GM12878 (cell line): ENCODE data around the gene SCYL1. TPM values are rescaled to one million over a fixed set of nuclear protein-coding genes. Genes with fewer than 3 reads are reported as not detected.

Experiments used
- ATAC-seq: fragments of 200-7000 bp; cut with Tn5 transposase; 3 replicates; pipeline ENCODE4 v1.9.1; 2020; ENCODE audit warnings: mild to moderate bottlenecking, moderate library complexity
- BruUV-seq: library from RNA; stranded (reverse); fragments of 400-500 nt; replicated peaks from 2 replicates; lab custom pipeline; 2021; lab: Mats Ljungman, UMichigan
- CTCF ChIA-PET: fragments of 300-600 bp; sonication (Branson Sonifier 250); formaldehyde crosslinking; extraction: SDS; loops from one replicate; lab custom pipeline; 2021; ENCODE audit warnings: inconsistent platforms; lab: Yijun Ruan, JAX
- POLR2A ChIA-PET: fragments of 350-600 bp; formaldehyde crosslinking; extraction: SDS; loops from one replicate; lab custom pipeline; 2021; ENCODE audit warnings: inconsistent platforms; lab: Charles Lee
- RAD21 ChIA-PET: fragments of 300-600 bp; sonication (Branson Sonifier 250); formaldehyde crosslinking; loops from one replicate; lab custom pipeline; 2023; ENCODE audit warnings: antibody characterized with exemption; ENCODE audit not compliant: unreplicated experiment; lab: Charles Lee
- SMC1A ChIA-PET: fragments of 300-600 bp; sonication (Branson Sonifier 250); formaldehyde crosslinking; loops from one replicate; lab custom pipeline; 2023; ENCODE audit not compliant: unreplicated experiment, uncharacterized antibody; lab: Charles Lee
- DNase-seq: peaks from one replicate; pipeline ENCODE4 v3.0.0-alpha.2; 2011; ENCODE audit warnings: low read depth, low spot score
- FAIRE-seq: peaks from 3 replicates; lab custom pipeline; 2011; peaks lifted over from hg19 to GRCh38; lab: Jason Lieb, UNC
- H2AFZ ChIP-seq: 2 replicates; pipeline ENCODE4 v1.6.0; 2011; ENCODE audit warnings: low read depth, low read length, control low read depth; ENCODE audit not compliant: control insufficient read depth
- H3K27ac ChIP-seq: 2 replicates; pipeline ENCODE4 v1.5.1; 2011; ENCODE audit warnings: control low read depth; ENCODE audit not compliant: control insufficient read depth, insufficient read depth
- H3K27me3 ChIP-seq, 2 experiments: replicated peaks in 1 of 2; 2 replicates each; pipeline versions ENCODE4 v1.6.0 to v1.6.1; 2011; ENCODE audit warnings: low read length in 1 of 2; ENCODE audit not compliant: control insufficient read depth in 2 of 2, insufficient read depth in 2 of 2
- H3K36me3 ChIP-seq, 2 experiments: 2 replicates each; pipeline ENCODE4 v1.5.1; 2011; ENCODE audit warnings: low read length in 1 of 2; ENCODE audit not compliant: control insufficient read depth in 2 of 2, insufficient read depth in 2 of 2
- H3K4me1 ChIP-seq: 2 replicates; pipeline ENCODE4 v1.6.1; 2011; ENCODE audit warnings: mild to moderate bottlenecking, low read length, moderate library complexity, mixed read lengths; ENCODE audit not compliant: control insufficient read depth, insufficient read depth
- H3K4me2 ChIP-seq: 2 replicates; pipeline ENCODE4 v1.6.0; 2011; ENCODE audit warnings: control low read depth; ENCODE audit not compliant: control insufficient read depth, insufficient read depth
- H3K4me3 ChIP-seq: fragments of 200-600 bp; sonication (generic); 2 replicates; pipeline ENCODE4 v1.5.1; 2016
- H3K79me2 ChIP-seq: 2 replicates; pipeline ENCODE4 v1.6.0; 2011; ENCODE audit warnings: low read length; ENCODE audit not compliant: control insufficient read depth, insufficient read depth
- H3K9ac ChIP-seq: 2 replicates; pipeline ENCODE4 v1.8.0; 2011; ENCODE audit warnings: low read length, control low read depth, mixed read lengths; ENCODE audit not compliant: control insufficient read depth, insufficient read depth
- H3K9me3 ChIP-seq: replicated peaks from 3 replicates; pipeline ENCODE4 v1.5.1; 2011; ENCODE audit warnings: mild to moderate bottlenecking, low read length; ENCODE audit not compliant: control insufficient read depth, insufficient read depth
- H4K20me1 ChIP-seq: 2 replicates; pipeline ENCODE4 v1.6.0; 2011; ENCODE audit not compliant: control insufficient read depth, insufficient read depth
- CEBPB ChIP-seq, 2 experiments: fragments of 150-350 bp in 1 of 2; IDR thresholded peaks; 2 replicates each; pipeline ENCODE4 v1.6.1; 2012 to 2014; ENCODE audit warnings: low read depth in 2 of 2, low read length in 2 of 2, borderline replicate concordance in 1 of 2, inconsistent platforms in 1 of 2
- CHD1 ChIP-seq: IDR thresholded peaks from 2 replicates; pipeline ENCODE4 v1.6.1; 2012; ENCODE audit warnings: low read depth, low read length, improper control_type of control experiment
- EGR1 ChIP-seq, 2 experiments: IDR thresholded peaks; 1 replicate in 1 of 2; 2 replicates in 1 of 2; pipeline ENCODE4 v1.6.1; 2011 to 2012; ENCODE audit warnings: low read depth in 2 of 2, low read length in 2 of 2, borderline replicate concordance in 1 of 2, mild to moderate bottlenecking in 1 of 2, moderate library complexity in 1 of 2
- GATAD2B ChIP-seq: fragments of 450-650 bp; conservative IDR thresholded peaks from 2 replicates; pipeline ENCODE4 v1.6.1; 2017; ENCODE audit warnings: low read depth, mild to moderate bottlenecking, moderate library complexity
- KDM1A ChIP-seq: fragments of 200-600 bp; sonication (generic); IDR thresholded peaks from 2 replicates; pipeline ENCODE4 v1.6.1; 2016; ENCODE audit warnings: borderline replicate concordance
- LARP7 ChIP-seq: fragments of 450-650 bp; IDR thresholded peaks from 2 replicates; pipeline ENCODE4 v1.6.1; 2017; ENCODE audit warnings: mild to moderate bottlenecking
- MXI1 ChIP-seq: fragments of 150-350 bp; IDR thresholded peaks from 2 replicates; pipeline ENCODE4 v1.6.1; 2011; ENCODE audit warnings: low read depth, mild to moderate bottlenecking, inconsistent platforms, low read length, improper control_type of control experiment
- PAX8 ChIP-seq: fragments of 450-650 bp; IDR thresholded peaks from 2 replicates; pipeline ENCODE4 v1.6.1; 2017; ENCODE audit warnings: mild to moderate bottlenecking, moderate library complexity
- PML ChIP-seq: IDR thresholded peaks from 2 replicates; pipeline ENCODE4 v1.6.1; 2012; ENCODE audit warnings: low read length, inconsistent platforms
- POU2F2 ChIP-seq: IDR thresholded peaks from 3 replicates; pipeline ENCODE4 v1.6.1; 2011; ENCODE audit warnings: low read depth, mild to moderate bottlenecking, low read length, borderline replicate concordance
- RB1 ChIP-seq: fragments of 450-650 bp; formaldehyde crosslinking; IDR thresholded peaks from 2 replicates; pipeline ENCODE4 v1.6.1; 2017; ENCODE audit warnings: mild to moderate bottlenecking, borderline replicate concordance
- RBBP5 ChIP-seq: fragments of 200-600 bp; sonication (generic); conservative IDR thresholded peaks from 2 replicates; pipeline ENCODE4 v1.6.1; 2016
- SMARCA5 ChIP-seq: fragments of 450-650 bp; IDR thresholded peaks from 2 replicates; pipeline ENCODE4 v1.6.1; 2017; ENCODE audit warnings: mild to moderate bottlenecking
- SMC3 ChIP-seq: IDR thresholded peaks from 2 replicates; pipeline ENCODE4 v1.6.1; 2011; ENCODE audit warnings: low read length, improper control_type of control experiment, borderline replicate concordance
- SPI1 ChIP-seq: IDR thresholded peaks from 2 replicates; pipeline ENCODE4 v1.6.1; 2011; ENCODE audit warnings: low read depth, mild to moderate bottlenecking, low read length, moderate library complexity, borderline replicate concordance; ENCODE audit not compliant: insufficient read depth
- SRF ChIP-seq, 2 experiments: IDR thresholded peaks; 2 replicates each; pipeline ENCODE4 v1.6.1; 2011; ENCODE audit warnings: low read depth in 2 of 2, low read length in 2 of 2, mild to moderate bottlenecking in 1 of 2, moderate library complexity in 1 of 2
- STAT3 ChIP-seq: IDR thresholded peaks from 2 replicates; pipeline ENCODE4 v1.6.1; 2011; ENCODE audit warnings: low read depth, low read length, improper control_type of control experiment
- TAF1 ChIP-seq: IDR thresholded peaks from 2 replicates; pipeline ENCODE4 v1.6.1; 2011; ENCODE audit warnings: mild to moderate bottlenecking, low read depth, low read length, borderline replicate concordance
- TCF12 ChIP-seq: IDR thresholded peaks from 2 replicates; pipeline ENCODE4 v1.6.1; 2011; ENCODE audit warnings: low read depth, mild to moderate bottlenecking, low read length
- WRNIP1 ChIP-seq: IDR thresholded peaks from 2 replicates; pipeline ENCODE4 v1.6.1; 2011; ENCODE audit warnings: low read depth, low read length, improper control_type of control experiment, borderline replicate concordance
- YY1 ChIP-seq: IDR thresholded peaks from 2 replicates; pipeline ENCODE4 v1.6.1; 2011; ENCODE audit warnings: low read depth, mild to moderate bottlenecking, low read length
- WGBS: methylation state at CpG from one replicate; pipeline ENCODE4 v1.1.6; 2016; ENCODE audit warnings: low lambda C conversion rate; ENCODE audit not compliant: insufficient replicate concordance, insufficient coverage; ENCODE audit errors: missing lambda C conversion rate; 5-methylcytosine and 5-hydroxymethylcytosine counted together
- in situ Hi-C: fragments of 300-500 bp; cut with MboI; formaldehyde crosslinking; loops from 9 replicates; pipeline ENCODE4 v1.14.3; 2018; ENCODE audit warnings: mixed read lengths
- intact Hi-C: fragments of 100-400 bp; cut with micrococcal nuclease; formaldehyde crosslinking; loops from one replicate; pipeline ENCODE4 v1.14.2; 2022; ENCODE audit not compliant: unreplicated experiment
- polyA plus RNA-seq, 11 experiments: library from polyadenylated mRNA; depleted of rRNA in 4 of 11; unstranded in 6 of 11; stranded (reverse) in 5 of 11; fragments of >200 nt; fragmentation: Nextera tagmentation in 4 of 11; fragmentation: Illumina TruSeq in 1 of 11; extraction: Ambion mirVana in 4 of 11; extraction: Trizol in 1 of 11; gene quantifications; 1 replicate in 1 of 11; 2 replicates in 10 of 11; pipeline versions ENCODE4 v1.2.1 to v1.2.3, GENCODE V29; 2011 to 2016; ENCODE audit warnings: inconsistent platforms in 2 of 11, missing spikeins in 2 of 11, low read depth in 1 of 11
- total RNA-seq, 4 experiments: library from RNA; depleted of rRNA in 3 of 4; stranded (reverse); fragments of >200 nt in 3 of 4; fragmentation: Illumina TruSeq in 1 of 4; extraction: Trizol in 1 of 4; gene quantifications; 2 replicates each; pipeline versions ENCODE4 v1.2.1 to v1.2.3, GENCODE V29; 2013 to 2021
- TF ChIP-seq, protein P1 (sequence below): fragments of 450-650 bp; IDR thresholded peaks from 2 replicates; pipeline ENCODE4 v1.6.1; 2018; ENCODE audit warnings: borderline replicate concordance, mild to moderate bottlenecking; ENCODE audit not compliant: partially characterized antibody

The SCYL1 gene
- total and polyA plus RNA-seq, 10 of the 15 experiments (the other 5 are each of a cell fraction or from before 2014, with no cell fraction given): 0.80 to 82.7 (median 51.2) TPM

DNA sequence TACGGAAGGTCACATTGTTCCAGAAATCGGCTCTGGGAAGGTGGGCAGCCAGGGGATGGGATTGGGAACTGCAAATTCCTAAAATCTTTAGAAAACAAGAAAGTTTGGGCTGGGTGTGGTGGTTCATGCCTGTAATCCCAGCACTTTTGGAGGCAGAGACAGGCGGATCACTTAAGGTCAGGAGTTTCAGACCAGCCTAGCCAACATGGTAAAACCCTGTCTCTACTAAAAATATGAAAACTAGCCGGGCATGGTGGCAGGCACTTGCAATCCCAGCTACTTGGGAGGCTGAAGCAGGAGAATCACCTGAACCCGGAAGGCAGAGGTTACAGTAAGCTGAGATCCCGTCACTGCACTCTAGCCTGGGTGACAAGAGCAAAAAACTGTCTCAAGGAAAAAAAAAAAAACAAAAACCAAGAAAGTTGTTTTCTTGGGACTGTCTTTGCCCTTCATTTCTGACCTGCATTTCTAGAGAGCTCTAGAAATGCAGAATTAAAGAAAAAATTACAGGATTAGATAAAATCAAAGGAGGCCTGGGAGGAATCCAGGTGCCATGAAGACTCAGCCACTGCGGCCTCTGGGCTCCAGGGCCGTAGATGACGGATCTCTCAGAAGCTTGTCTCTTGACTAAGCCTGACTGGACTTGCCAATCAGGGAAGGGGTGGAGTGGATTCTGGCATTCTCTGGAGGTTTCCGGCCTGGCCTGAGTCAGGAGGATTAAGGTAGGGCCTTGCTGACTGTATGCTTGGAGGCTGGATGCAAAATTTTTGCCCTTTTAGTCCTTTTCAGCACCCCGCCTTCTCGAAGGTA is 31.3 kb upstream of the SCYL1 start:
- CTCF ChIA-PET: interaction anchor here (1.5 to 27.9 kb wide), 5 partner anchors 13 to 77 kb away, joined by 4 to 728 read pairs (median 10); no protein-coding TSS in a partner anchor
- peak overlapping the region; percentile 100 for H3K27ac ChIP-seq
- TF ChIP-seq PML (no peak), POU2F2 (no peak), SMARCA5 (no peak), WRNIP1 (peak; percentile 83; the same call in 1 of the 2 replicates), RB1 (no peak), EGR1 (IDR thresholded peaks at IDR 0.05; ENCODE audit: borderline replicate concordance in 1 of 2, low read depth in 2 of 2, low read length in 2 of 2) (no peak), YY1 (no peak), CHD1 (peak; percentile 24; the same call in 1 of the 2 replicates), SRF (IDR thresholded peaks at IDR 0.05; ENCODE audit: low read depth in 2 of 2, low read length in 2 of 2) (no peak), TCF12 (no peak), KDM1A (no peak), GATAD2B (no peak), LARP7 (no peak), CEBPB (IDR thresholded peaks at IDR 0.05; ENCODE audit: borderline replicate concordance in 1 of 2, low read depth in 2 of 2, low read length in 2 of 2) (no peak), SPI1 (no peak), TAF1 (0 out of 2 replicates have a peak, but pooled peaks have one; percentile 30), SMC3 (no peak), STAT3 (no peak), RBBP5 (no peak), MXI1 (0 out of 2 replicates have a peak, but pooled peaks have one; percentile 28), PAX8 (no peak)
- TF ChIP-seq, protein P1, sequence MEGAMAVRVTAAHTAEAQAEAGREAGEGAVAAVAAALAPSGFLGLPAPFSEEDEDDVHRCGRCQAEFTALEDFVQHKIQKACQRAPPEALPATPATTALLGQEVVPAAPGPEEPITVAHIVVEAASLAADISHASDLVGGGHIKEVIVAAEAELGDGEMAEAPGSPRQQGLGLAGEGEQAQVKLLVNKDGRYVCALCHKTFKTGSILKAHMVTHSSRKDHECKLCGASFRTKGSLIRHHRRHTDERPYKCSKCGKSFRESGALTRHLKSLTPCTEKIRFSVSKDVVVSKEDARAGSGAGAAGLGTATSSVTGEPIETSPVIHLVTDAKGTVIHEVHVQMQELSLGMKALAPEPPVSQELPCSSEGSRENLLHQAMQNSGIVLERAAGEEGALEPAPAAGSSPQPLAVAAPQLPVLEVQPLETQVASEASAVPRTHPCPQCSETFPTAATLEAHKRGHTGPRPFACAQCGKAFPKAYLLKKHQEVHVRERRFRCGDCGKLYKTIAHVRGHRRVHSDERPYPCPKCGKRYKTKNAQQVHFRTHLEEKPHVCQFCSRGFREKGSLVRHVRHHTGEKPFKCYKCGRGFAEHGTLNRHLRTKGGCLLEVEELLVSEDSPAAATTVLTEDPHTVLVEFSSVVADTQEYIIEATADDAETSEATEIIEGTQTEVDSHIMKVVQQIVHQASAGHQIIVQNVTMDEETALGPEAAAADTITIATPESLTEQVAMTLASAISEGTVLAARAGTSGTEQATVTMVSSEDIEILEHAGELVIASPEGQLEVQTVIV: no peak

More for the DNA sequence above, 31.3 kb upstream of the SCYL1 start:
- peak overlapping the region; percentile 77 for H3K4me2 ChIP-seq
- TSS peak; percentile 60 for BruUV-seq
- no peak overlapping the region; the same call in 1 of the 2 replicates for H2AFZ ChIP-seq
- peak overlapping the region; percentile 81 for H3K9ac ChIP-seq
- H3K4me1 ChIP-seq: peaks cover 74% of the 10 kb centered on the region
- ATAC-seq (peak; percentile 0; the same call in 2 of the 3 replicates), DNase-seq (no peak), FAIRE-seq (no peak)
- H3K79me2 ChIP-seq: peaks cover 64% of the 10 kb centered on the region
- WGBS: 1% methylated on average over 12 of the region's 12 CpGs
- no peaks in the 10 kb centered on the region for H3K36me3 ChIP-seq
- no peaks in the 10 kb centered on the region for H4K20me1 ChIP-seq
- in situ Hi-C loops: no loop called here
- H3K4me3 ChIP-seq: peak overlapping the region; percentile 61
- RAD21 ChIA-PET: interaction anchor here (0.7 to 14.2 kb wide), 13 partner anchors 9 to 131 kb away, joined by 3 to 282 read pairs (median 5); partner anchors contain the start of genes NEAT1 and ZNRD2
- SMC1A ChIA-PET: interaction anchor here (0.8 to 15.8 kb wide), 11 partner anchors 13 to 142 kb away, joined by 3 to 146 read pairs (median 5); partner anchors contain the start of gene NEAT1
- POLR2A ChIA-PET: interaction anchor here (0.9 to 16.2 kb wide), 13 partner anchors 6 to 109 kb away, joined by 3 to 429 read pairs (median 7); partner anchors contain the start of gene NEAT1
- no peaks in the 10 kb centered on the region for H3K9me3 ChIP-seq
- intact Hi-C loops: loop anchor here (2.0 kb wide), 1 partner anchor 53 kb away; no protein-coding TSS in a partner anchor
- no peaks in the 10 kb centered on the region for H3K27me3 ChIP-seq
